ENCODE measurements around the gene REXO1. TPM values are rescaled to one million over a fixed set of nuclear protein-coding genes. Genes with fewer than 3 reads are reported as not detected.
"Not testable (repeated sequence)": the region's sequence is repeated elsewhere in the genome, so short reads cannot be mapped to it uniquely, and the experiment has no call there.

REXO1 gene
- 13.7 TPM for polyA plus RNA-seq

GRCh38 chr19:1848399-1849131 is at the start of gene REXO1:
TSS of gene REXO1 (minus strand) at chr19:1848483. CDS start at chr19:1848358, 125 bp downstream.
- H3K36me3 Mint-ChIP-seq = peaks cover 2% of the 10 kb centered on the region
- H3K4me3 Mint-ChIP-seq = peak within 1 kb of the TSS; percentile 83 to 94 (median 92)
- H3K27ac Mint-ChIP-seq = peak within 1 kb of the TSS; percentile 93 to 98 (median 95)
- no peaks in the 10 kb centered on the region for H3K9me3 Mint-ChIP-seq
- H3K27me3 Mint-ChIP-seq = no peaks in the 10 kb centered on the region
- peaks cover 25 to 30% (median 25%) of the 10 kb centered on the region in 3 donors for H3K4me1 Mint-ChIP-seq

GRCh38 chr19:1896508-1896907 is 48.2 kb upstream of the REXO1 start:
- Mint-ChIP-seq H3K36me3 (no peaks in the 10 kb centered on the region), H3K4me3 (peak overlapping the region; percentile 84 to 96 (median 92)), H3K4me1 (peaks cover 15 to 26% (median 15%) of the 10 kb centered on the region in 3 donors), H3K27ac (peak overlapping the region; percentile 98 to 99 (median 99)), H3K9me3 (no peaks in the 10 kb centered on the region), H3K27me3 (no peaks in the 10 kb centered on the region)

- Mint-ChIP-seq H3K9me3 (no peaks in the 10 kb centered on the region), H3K4me1 (peaks cover 12 to 23% (median 17%) of the 10 kb centered on the region in 3 donors), H3K27me3 (no peaks in the 10 kb centered on the region), H3K36me3 (no peaks in the 10 kb centered on the region), H3K4me3 (no peak overlapping the region), H3K27ac (no peak overlapping the region)
Measured at GRCh38 chr19:1893791-1894190, 45.5 kb upstream of the REXO1 start.

- H3K36me3 Mint-ChIP-seq = no peaks in the 10 kb centered on the region
- peaks cover 0 to 10% (median 5%) of the 10 kb centered on the region in 3 donors for H3K4me1 Mint-ChIP-seq
- peak overlapping the region in 1 of 3 donors; percentile 78 for H3K27ac Mint-ChIP-seq
- H3K9me3 Mint-ChIP-seq = no peaks in the 10 kb centered on the region
- H3K4me3 Mint-ChIP-seq = no peak overlapping the region
- no peaks in the 10 kb centered on the region for H3K27me3 Mint-ChIP-seq
Measured at GRCh38 chr19:1889907-1890306, 41.6 kb upstream of the REXO1 start.

GRCh38 chr19:1888385-1888784 is 40.1 kb upstream of the REXO1 start:
- H3K36me3 Mint-ChIP-seq = no peaks in the 10 kb centered on the region
- H3K27me3 Mint-ChIP-seq = no peaks in the 10 kb centered on the region
- H3K4me1 Mint-ChIP-seq = peaks cover 12 to 14% (median 14%) of the 10 kb centered on the region in 3 donors
- no peaks in the 10 kb centered on the region for H3K9me3 Mint-ChIP-seq
- no peak overlapping the region for H3K27ac Mint-ChIP-seq
- H3K4me3 Mint-ChIP-seq = no peak overlapping the region

GRCh38 chr19:1886360-1886759 is 38.1 kb upstream of the REXO1 start:
- Mint-ChIP-seq H3K4me3 (peak overlapping the region in 2 of 4 donors; percentile 45 to 68), H3K27ac (peak overlapping the region in 1 of 3 donors; percentile 39), H3K4me1 (peaks cover 20 to 26% (median 22%) of the 10 kb centered on the region in 3 donors)
- not testable (repeated sequence) for H3K36me3 Mint-ChIP-seq, H3K9me3 Mint-ChIP-seq, H3K27me3 Mint-ChIP-seq

- Mint-ChIP-seq H3K27ac (peak within 1 kb of the TSS; percentile 90 to 98 (median 97)), H3K4me1 (peaks cover 20 to 26% (median 22%) of the 10 kb centered on the region in 3 donors), H3K4me3 (peak within 1 kb of the TSS; percentile 96 to 99 (median 98))
- not testable (repeated sequence) for H3K36me3 Mint-ChIP-seq, H3K9me3 Mint-ChIP-seq, H3K27me3 Mint-ChIP-seq
Measured at GRCh38 chr19:1885398-1886119, 37.3 kb upstream of the REXO1 start, which contains the start of gene ABHD17A. TSS of gene ABHD17A (minus strand) at chr19:1885496. CDS start at chr19:1881566, 3,930 bp downstream.

GRCh38 chr19:1884719-1885334 is 36.5 kb upstream of the REXO1 start:
- Mint-ChIP-seq H3K27ac (peak overlapping the region; percentile 90 to 98 (median 97)), H3K9me3 (no peaks in the 10 kb centered on the region), H3K4me3 (peak overlapping the region; percentile 96 to 99 (median 98)), H3K27me3 (no peaks in the 10 kb centered on the region), H3K36me3 (no peaks in the 10 kb centered on the region), H3K4me1 (peaks cover 20 to 24% (median 22%) of the 10 kb centered on the region in 3 donors)

- Mint-ChIP-seq H3K27me3 (no peaks in the 10 kb centered on the region), H3K4me3 (peak overlapping the region; percentile 96 to 99 (median 98)), H3K4me1 (peaks cover 20 to 24% (median 22%) of the 10 kb centered on the region in 3 donors), H3K27ac (peak overlapping the region; percentile 90 to 98 (median 97)), H3K9me3 (no peaks in the 10 kb centered on the region), H3K36me3 (no peaks in the 10 kb centered on the region)
Measured at GRCh38 chr19:1884291-1884718, 36.0 kb upstream of the REXO1 start.

- H3K27ac Mint-ChIP-seq = peak overlapping the region; percentile 90 to 98 (median 97)
- peaks cover 20 to 24% (median 22%) of the 10 kb centered on the region in 3 donors for H3K4me1 Mint-ChIP-seq
- H3K27me3 Mint-ChIP-seq = no peaks in the 10 kb centered on the region
- H3K9me3 Mint-ChIP-seq = no peaks in the 10 kb centered on the region
- no peaks in the 10 kb centered on the region for H3K36me3 Mint-ChIP-seq
- H3K4me3 Mint-ChIP-seq = peak overlapping the region; percentile 96 to 99 (median 98)
Measured at GRCh38 chr19:1883784-1884183, 35.5 kb upstream of the REXO1 start.

GRCh38 chr19:1882786-1883692 is 34.8 kb upstream of the REXO1 start:
- Mint-ChIP-seq H3K27me3 (no peaks in the 10 kb centered on the region), H3K27ac (peak overlapping the region; percentile 93 to 98 (median 97)), H3K4me1 (peaks cover 20 to 24% (median 22%) of the 10 kb centered on the region in 3 donors)

GRCh38 chr19:1882089-1882785 is 34.0 kb upstream of the REXO1 start:
- Mint-ChIP-seq H3K36me3 (no peaks in the 10 kb centered on the region), H3K27me3 (no peaks in the 10 kb centered on the region), H3K9me3 (no peaks in the 10 kb centered on the region), H3K4me1 (peaks cover 20 to 24% (median 22%) of the 10 kb centered on the region in 3 donors), H3K4me3 (peak overlapping the region; percentile 88 to 97 (median 95)), H3K27ac (peak overlapping the region; percentile 92 to 97 (median 93))

More at GRCh38 chr19:1882786-1883692, 34.8 kb upstream of the REXO1 start:
- peak overlapping the region; percentile 96 to 99 (median 98) for H3K4me3 Mint-ChIP-seq
- no peaks in the 10 kb centered on the region for H3K36me3 Mint-ChIP-seq
- no peaks in the 10 kb centered on the region for H3K9me3 Mint-ChIP-seq

GRCh38 chr19:1881393-1882088 is 33.3 kb upstream of the REXO1 start:
- H3K4me1 Mint-ChIP-seq = peaks cover 20 to 24% (median 22%) of the 10 kb centered on the region in 3 donors
- H3K4me3 Mint-ChIP-seq = peak overlapping the region in 2 of 4 donors; percentile 88 to 96
- not testable (repeated sequence) for H3K36me3 Mint-ChIP-seq, H3K27me3 Mint-ChIP-seq, H3K9me3 Mint-ChIP-seq
- peak overlapping the region in 1 of 3 donors; percentile 97 for H3K27ac Mint-ChIP-seq

Data from IgD-negative memory B cell (primary cell).